Testis (tissue), 2 donors: ENCODE data around the gene NES.

ENCODE experiments used
- POLR2A ChIP-seq: fragments of 450-650 bp; IDR thresholded peaks from one replicate; pipeline ENCODE4 v1.6.1; 2017; ENCODE audit warnings: antibody characterized with exemption, mild to moderate bottlenecking, moderate library complexity
- TF ChIP-seq, protein P1 (sequence below), 3 experiments: fragments of 450-650 bp in 2 of 3; fragments of 200-600 bp in 1 of 3; sonication (generic) in 1 of 3; IDR thresholded peaks; one replicate each; pipeline ENCODE4 v1.5.1; 2016 to 2019; ENCODE audit warnings: antibody characterized with exemption in 3 of 3, mild to moderate bottlenecking in 2 of 3, moderate library complexity in 1 of 3

DNA sequence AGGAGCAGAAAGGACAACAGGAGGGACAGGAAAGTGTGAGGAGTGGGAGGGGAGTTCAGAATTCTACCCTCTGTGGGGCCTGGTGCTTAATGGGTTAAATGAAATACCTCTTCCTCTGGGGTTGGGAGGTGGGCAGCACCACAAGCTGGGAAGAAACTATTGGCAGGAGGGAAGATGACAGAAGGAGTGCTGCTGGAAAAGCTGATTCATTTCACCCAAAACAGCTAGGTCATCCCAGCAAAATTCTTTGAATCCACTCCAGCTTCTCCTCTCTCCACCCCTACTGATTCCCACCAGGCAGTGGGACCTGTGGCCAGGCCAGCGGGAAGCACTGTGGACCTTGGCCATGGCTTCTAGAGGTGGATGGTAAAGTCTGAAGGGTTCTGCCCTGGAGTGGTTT lies 22.5 kb downstream of the NES start:
- no peak for TF ChIP-seq POLR2A
- TF ChIP-seq, protein P1, sequence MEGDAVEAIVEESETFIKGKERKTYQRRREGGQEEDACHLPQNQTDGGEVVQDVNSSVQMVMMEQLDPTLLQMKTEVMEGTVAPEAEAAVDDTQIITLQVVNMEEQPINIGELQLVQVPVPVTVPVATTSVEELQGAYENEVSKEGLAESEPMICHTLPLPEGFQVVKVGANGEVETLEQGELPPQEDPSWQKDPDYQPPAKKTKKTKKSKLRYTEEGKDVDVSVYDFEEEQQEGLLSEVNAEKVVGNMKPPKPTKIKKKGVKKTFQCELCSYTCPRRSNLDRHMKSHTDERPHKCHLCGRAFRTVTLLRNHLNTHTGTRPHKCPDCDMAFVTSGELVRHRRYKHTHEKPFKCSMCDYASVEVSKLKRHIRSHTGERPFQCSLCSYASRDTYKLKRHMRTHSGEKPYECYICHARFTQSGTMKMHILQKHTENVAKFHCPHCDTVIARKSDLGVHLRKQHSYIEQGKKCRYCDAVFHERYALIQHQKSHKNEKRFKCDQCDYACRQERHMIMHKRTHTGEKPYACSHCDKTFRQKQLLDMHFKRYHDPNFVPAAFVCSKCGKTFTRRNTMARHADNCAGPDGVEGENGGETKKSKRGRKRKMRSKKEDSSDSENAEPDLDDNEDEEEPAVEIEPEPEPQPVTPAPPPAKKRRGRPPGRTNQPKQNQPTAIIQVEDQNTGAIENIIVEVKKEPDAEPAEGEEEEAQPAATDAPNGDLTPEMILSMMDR (IDR thresholded peaks at IDR 0.05), result no peak
